IPS DF 4.7 (cell line): ENCODE measurements around the gene MKLN1.

ENCODE experiments used
- DNase-seq: peaks from one replicate; pipeline ENCODE4 v3.0.0-alpha.2; 2013; ENCODE audit warnings: low spot score; ENCODE audit errors: extremely low read depth

MKLN1 gene

DNA sequence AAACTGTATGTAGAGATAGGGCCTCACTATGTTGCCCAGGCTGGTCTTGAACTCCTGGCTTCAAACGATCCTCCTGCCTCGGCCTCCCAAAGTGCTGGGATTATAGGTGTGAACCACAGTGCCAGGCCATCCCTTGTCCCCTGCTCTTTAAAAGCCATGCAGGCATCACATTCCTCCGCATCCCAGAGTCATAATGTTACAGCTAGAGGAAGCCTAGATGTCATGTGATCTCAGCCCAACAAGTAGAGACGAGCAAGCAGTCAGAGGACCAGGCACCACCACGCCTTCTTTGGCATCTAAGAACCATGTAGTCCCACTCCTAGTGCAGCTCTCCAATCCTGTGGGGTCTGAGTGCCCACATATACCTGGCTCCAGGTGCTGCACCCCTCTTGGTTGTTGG, 215.6 kb downstream of the MKLN1 start:
- DNase-seq, result no peak

DNA sequence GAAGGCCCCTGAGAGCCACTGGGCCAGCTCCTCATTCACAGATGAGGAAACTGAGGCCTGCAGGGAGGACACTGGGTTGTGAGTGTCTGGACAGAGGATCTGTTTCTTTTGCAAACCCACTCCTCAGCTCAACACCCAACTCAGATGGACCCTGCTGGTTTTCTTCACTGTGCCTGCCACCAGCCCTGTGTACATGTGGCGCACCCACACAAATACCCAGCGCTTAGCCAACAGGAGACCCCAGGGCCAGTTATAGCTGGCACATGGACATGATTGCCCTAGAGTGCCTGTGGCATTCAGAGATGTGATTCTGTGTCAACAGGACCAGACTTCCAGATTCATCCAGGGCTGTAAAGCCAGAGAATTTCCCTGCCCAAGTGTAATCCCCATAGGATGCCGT, 216.3 kb downstream of the MKLN1 start:
- no peak for DNase-seq

DNA sequence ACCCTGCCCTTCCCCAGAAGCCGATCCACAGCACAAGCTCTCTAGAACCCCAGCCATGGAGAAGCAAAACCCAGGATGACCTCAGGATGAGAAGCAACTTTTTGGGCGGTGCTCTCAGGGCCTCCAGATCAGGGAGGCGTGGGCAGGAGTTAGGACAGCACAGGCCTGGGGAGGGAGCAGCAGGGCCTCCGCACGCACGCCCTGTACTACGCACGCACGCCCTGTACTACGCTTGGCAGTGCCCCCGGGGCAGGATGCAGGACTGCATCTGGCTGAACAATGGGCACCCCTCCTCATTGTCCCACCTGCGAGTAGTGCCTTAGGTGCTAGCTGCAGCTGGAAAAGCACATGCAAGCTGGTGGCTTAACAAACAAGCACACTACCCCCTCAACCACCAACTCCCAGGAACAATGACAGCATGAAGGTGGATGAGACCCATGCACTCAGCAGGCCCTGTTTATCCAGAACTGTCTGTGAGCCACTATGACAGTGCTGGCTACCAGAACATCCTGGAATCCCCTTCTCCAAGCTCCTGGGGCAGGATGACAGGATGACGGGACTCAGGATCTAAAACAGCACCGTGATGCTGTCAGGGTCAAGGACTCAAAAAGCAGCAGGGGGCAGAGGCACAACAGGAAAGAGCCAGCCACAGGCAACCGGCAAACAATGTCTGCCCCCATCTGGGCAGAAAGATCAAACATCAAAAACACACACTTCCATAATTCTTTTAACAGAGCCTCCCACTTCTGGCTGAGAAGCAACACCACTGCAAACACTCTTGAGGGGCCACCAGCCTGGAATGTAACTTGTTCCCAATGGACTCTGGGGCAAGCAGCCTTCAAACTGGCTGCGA, 217.0 kb downstream of the MKLN1 start:
- no peak for DNase-seq

DNA sequence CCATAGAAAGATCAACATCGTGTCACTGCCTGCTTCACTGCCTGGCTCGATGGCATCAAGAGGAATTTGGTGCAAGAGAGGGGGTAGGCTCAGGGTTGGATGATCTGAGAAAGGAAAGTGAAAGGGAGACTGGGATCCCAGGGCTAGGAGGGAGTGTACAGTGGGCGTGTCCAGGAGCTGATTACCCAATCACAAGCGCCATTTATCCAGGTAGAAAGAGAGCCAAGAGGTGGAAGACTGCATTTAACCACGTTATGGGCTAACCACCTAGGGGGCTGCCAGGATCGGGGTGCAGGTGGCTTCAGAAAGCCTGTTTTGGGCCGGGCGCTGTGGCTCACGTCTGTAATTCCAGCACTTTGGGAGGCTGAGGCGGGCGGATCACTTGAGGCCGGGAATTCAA, 218.4 kb downstream of the MKLN1 start:
- no peak for DNase-seq
